ENCODE results near the gene TELO2. TPM values are rescaled to one million over a fixed set of nuclear protein-coding genes. Genes with fewer than 3 reads are reported as not detected.

TELO2 gene
- total RNA-seq, 4 donors from 2014 or later, result 22.2 to 98.1 (median 49.6) TPM

- Histone ChIP-seq H3K4me1 (peaks cover 5 to 8% (median 7%) of the 10 kb centered on the region in 4 donors), H3K27ac (no peak overlapping the region), H3K9me3 (no peaks in the 10 kb centered on the region), H3K36me3 (no peaks in the 10 kb centered on the region), H3K27me3 (peaks cover 17% of the 10 kb centered on the region), H3K4me3 (no peak overlapping the region)
- in situ Hi-C loops (cut with MboI; ENCODE audit: low pct_ligation_motif_present in 1 of 4, low pct_unique_long_range_greater_than_20kb in 1 of 4, low sequenced_read_pairs in 3 of 4) (no loop called here), intact Hi-C loops (cut with DNase I; ENCODE audit: low total_unique reads) (no loop called here)
- WGBS, 2 donors (ENCODE audit: low coverage in 1 of 2), result 83% methylated on average over 24 of the region's 24 CpGs; no CpG with 5 or more reads in 1 of the 2 donors
- TF ChIP-seq POLR2AphosphoS5 (IDR thresholded peaks at IDR 0.05) (no peak), EP300 (IDR thresholded peaks at IDR 0.05; ENCODE audit: low read depth) (no peak), CTCF (IDR thresholded peaks at IDR 0.05) (no peak), POLR2A (IDR thresholded peaks at IDR 0.05) (no peak)
- no peak for DNase-seq
These were observed 5.0 kb upstream of the TELO2 start for GRCh38 chr16:1488054-1488601.

GRCh38 chr16:1488619-1489018 is 4.5 kb upstream of the TELO2 start, which contains the start of gene PTX4:
TSS of gene PTX4 (minus strand) at chr16:1488944. CDS start at chr16:1488909, 35 bp downstream.
- H3K9me3 ChIP-seq, result no peaks in the 10 kb centered on the region
- H3K4me1 ChIP-seq, result peaks cover 5 to 8% (median 7%) of the 10 kb centered on the region in 4 donors
- no peak within 1 kb of the TSS for H3K4me3 ChIP-seq
- WGBS, 2 donors (ENCODE audit: low coverage in 1 of 2), result 80 to 82% methylated on average over 2 to 19 of the region's 19 CpGs
- no peak within 1 kb of the TSS for H3K27ac ChIP-seq
- DNase-seq, result no peak
- intact Hi-C loops (cut with DNase I; ENCODE audit: low total_unique reads), result no loop called here
- no peak for TF ChIP-seq EP300 (IDR thresholded peaks at IDR 0.05; ENCODE audit: low read depth)
- in situ Hi-C loops (cut with MboI; ENCODE audit: low pct_ligation_motif_present in 1 of 4, low pct_unique_long_range_greater_than_20kb in 1 of 4, low sequenced_read_pairs in 3 of 4), result no loop called here
- no peaks in the 10 kb centered on the region for H3K36me3 ChIP-seq
- H3K27me3 ChIP-seq, result peaks cover 12% of the 10 kb centered on the region

DNA sequence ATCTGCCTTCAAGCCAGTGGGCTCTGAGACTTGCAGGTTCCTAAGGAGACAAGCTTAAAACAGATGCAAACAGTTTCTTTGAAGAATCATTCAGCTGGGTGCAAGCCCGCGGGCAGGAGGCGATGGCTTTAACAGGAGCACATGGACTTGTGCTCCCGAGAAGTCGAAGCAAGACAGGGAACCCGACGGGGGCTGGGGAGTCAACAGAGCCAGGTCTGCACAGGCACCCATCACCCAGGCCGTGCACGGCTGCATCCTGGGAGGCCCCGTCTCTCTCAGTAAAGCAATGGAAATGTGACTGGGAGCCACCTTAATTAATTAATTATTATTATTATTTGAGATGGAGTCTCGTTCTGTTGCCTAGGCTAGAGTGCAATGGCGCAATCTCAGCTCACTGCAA is 4.1 kb upstream of the TELO2 start:
- DNase-seq, result no peak
- 90 to 94% methylated on average over 2 to 12 of the region's 12 CpGs for WGBS, 2 donors (ENCODE audit: low coverage in 1 of 2)
- Histone ChIP-seq H3K4me1 (peaks cover 5 to 12% (median 10%) of the 10 kb centered on the region in 4 donors), H3K27me3 (peaks cover 8% of the 10 kb centered on the region), H3K4me3 (no peak overlapping the region), H3K27ac (no peak overlapping the region), H3K36me3 (no peaks in the 10 kb centered on the region), H3K9me3 (no peaks in the 10 kb centered on the region)
- in situ Hi-C loops (cut with MboI; ENCODE audit: low pct_ligation_motif_present in 1 of 4, low pct_unique_long_range_greater_than_20kb in 1 of 4, low sequenced_read_pairs in 3 of 4) (no loop called here), intact Hi-C loops (cut with DNase I; ENCODE audit: low total_unique reads) (no loop called here)
- TF ChIP-seq EP300 (IDR thresholded peaks at IDR 0.05; ENCODE audit: low read depth) (no peak), POLR2AphosphoS5 (IDR thresholded peaks at IDR 0.05) (no peak), CTCF (IDR thresholded peaks at IDR 0.05) (no peak), POLR2A (IDR thresholded peaks at IDR 0.05) (no peak)

DNA sequence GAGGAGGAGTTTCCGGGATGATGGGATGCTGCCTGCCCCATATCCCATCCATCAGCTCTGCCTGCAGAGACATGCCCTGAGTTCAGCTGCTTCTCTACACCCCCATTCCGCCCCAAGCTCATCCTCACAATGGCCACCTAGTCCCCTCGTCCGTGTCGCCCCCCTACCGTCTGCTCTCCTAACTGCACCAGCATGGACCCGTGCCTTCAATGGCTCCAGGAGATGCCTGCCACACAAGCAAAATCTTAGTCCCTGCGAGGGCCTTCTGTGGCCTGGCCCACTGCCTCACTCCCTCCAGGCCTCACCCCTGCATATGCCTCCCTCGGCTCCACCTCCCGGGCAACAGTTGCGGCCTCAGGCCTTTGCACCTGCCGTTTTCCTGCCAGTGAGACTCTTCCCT is 1.8 kb upstream of the TELO2 start:
- H3K27ac ChIP-seq, result no peak overlapping the region
- H3K36me3 ChIP-seq, result no peaks in the 10 kb centered on the region
- DNase-seq, result no peak
- TF ChIP-seq POLR2AphosphoS5 (IDR thresholded peaks at IDR 0.05), result no peak
- TF ChIP-seq CTCF (IDR thresholded peaks at IDR 0.05), result no peak
- no peak for TF ChIP-seq EP300 (IDR thresholded peaks at IDR 0.05; ENCODE audit: low read depth)
- TF ChIP-seq POLR2A (IDR thresholded peaks at IDR 0.05), result no peak
- no peaks in the 10 kb centered on the region for H3K9me3 ChIP-seq
- no peak overlapping the region for H3K4me3 ChIP-seq
- intact Hi-C loops (cut with DNase I; ENCODE audit: low total_unique reads), result no loop called here
- peaks cover 5 to 21% (median 19%) of the 10 kb centered on the region in 4 donors for H3K4me1 ChIP-seq
- no peaks in the 10 kb centered on the region for H3K27me3 ChIP-seq
- in situ Hi-C loops (cut with MboI; ENCODE audit: low pct_ligation_motif_present in 1 of 4, low pct_unique_long_range_greater_than_20kb in 1 of 4, low sequenced_read_pairs in 3 of 4), result no loop called here
- WGBS, 2 donors (ENCODE audit: low coverage in 1 of 2), result 93% methylated on average over 12 of the region's 12 CpGs; no CpG with 5 or more reads in 1 of the 2 donors
